HepG2 (cell line): ENCODE measurements around the gene CNP. TPM values are rescaled to one million over a fixed set of nuclear protein-coding genes. Genes with fewer than 3 reads are reported as not detected.
A peak's percentile ranks its signal among the peaks of the same experiment; 100 is the strongest.

Experiments
- AHR ChIP-seq: IDR thresholded peaks from 2 replicates; pipeline ENCODE4 v1.6.1; 2018; ENCODE audit warnings: missing genetic modification reagents, missing compliant biosample characterization
- FOSL2 ChIP-seq: sonication (generic); formaldehyde crosslinking; IDR thresholded peaks from 2 replicates; pipeline ENCODE4 v1.4.0; 2020; ENCODE audit warnings: missing genetic modification reagents
- IRF2 ChIP-seq: IDR thresholded peaks from 2 replicates; pipeline ENCODE4 v1.6.1; 2018; ENCODE audit warnings: missing genetic modification reagents, missing compliant biosample characterization
- ISX ChIP-seq: sonication (generic); formaldehyde crosslinking; conservative IDR thresholded peaks from 2 replicates; pipeline ENCODE4 v1.5.0; 2020; ENCODE audit warnings: missing genetic modification reagents
- MED8 ChIP-seq: sonication (generic); formaldehyde crosslinking; IDR thresholded peaks from 2 replicates; pipeline ENCODE4 v1.8.1; 2023; ENCODE audit warnings: mild to moderate bottlenecking, missing genetic modification reagents; ENCODE audit not compliant: insufficient replicate concordance
- SRY ChIP-seq: sonication (generic); formaldehyde crosslinking; IDR thresholded peaks from 2 replicates; pipeline ENCODE4 v1.8.0; 2022; ENCODE audit warnings: mild to moderate bottlenecking, missing genetic modification reagents
- ZNF136 ChIP-seq: sonication (generic); formaldehyde crosslinking; IDR thresholded peaks from 2 replicates; pipeline ENCODE4 v1.8.1; 2022; ENCODE audit warnings: low read depth, mild to moderate bottlenecking, moderate library complexity, missing genetic modification reagents
- ZNF331 ChIP-seq: sonication (generic); formaldehyde crosslinking; IDR thresholded peaks from 2 replicates; pipeline ENCODE4 v1.4.0; 2020; ENCODE audit warnings: missing genetic modification reagents
- ZNF674 ChIP-seq: sonication (generic); formaldehyde crosslinking; IDR thresholded peaks from 2 replicates; pipeline ENCODE4 v1.5.0; 2020; ENCODE audit warnings: low read depth, mild to moderate bottlenecking, missing genetic modification reagents
- ZZZ3 ChIP-seq: sonication (generic); formaldehyde crosslinking; IDR thresholded peaks from 2 replicates; pipeline ENCODE4 v1.4.0; 2020; ENCODE audit warnings: missing genetic modification reagents, mild to moderate bottlenecking, borderline replicate concordance
- polyA plus RNA-seq, 8 experiments: library from polyadenylated mRNA; depleted of rRNA in 3 of 8; stranded (reverse) in 7 of 8; unstranded in 1 of 8; fragments of >200 nt; fragmentation: Illumina TruSeq in 4 of 8; extraction: Trizol in 4 of 8; gene quantifications; 2 replicates each; pipeline versions ENCODE4 v1.2.1 to v1.2.3, GENCODE V29; 2011 to 2016; ENCODE audit warnings: low read depth in 4 of 8, missing spikeins in 1 of 8, mixed read lengths in 1 of 8; ENCODE audit not compliant: insufficient read depth in 1 of 8
- total RNA-seq, 5 experiments: library from RNA; depleted of rRNA; stranded (reverse); fragments of >200 nt; fragmentation: Illumina TruSeq; extraction: Trizol; gene quantifications; 2 replicates each; pipeline ENCODE4 v1.2.3, GENCODE V29; 2016; ENCODE audit warnings: low read depth in 1 of 5
- TF ChIP-seq, protein P1 (sequence below): sonication (generic); formaldehyde crosslinking; IDR thresholded peaks from 2 replicates; pipeline ENCODE4 v1.5.0; 2020; ENCODE audit warnings: mild to moderate bottlenecking, missing genetic modification reagents
- TF ChIP-seq, protein P2 (sequence below): IDR thresholded peaks from 2 replicates; pipeline ENCODE4 v1.6.1; 2016; ENCODE audit warnings: low read depth, missing genetic modification reagents, missing compliant biosample characterization
- TF ChIP-seq, protein P3 (sequence below): sonication (generic); formaldehyde crosslinking; IDR thresholded peaks from 2 replicates; pipeline ENCODE4 v1.8.1; 2023; ENCODE audit warnings: mild to moderate bottlenecking, moderate library complexity, missing genetic modification reagents
- TF ChIP-seq, protein P4 (sequence below): sonication (generic); formaldehyde crosslinking; IDR thresholded peaks from 2 replicates; pipeline ENCODE4 v1.4.0; 2020; ENCODE audit warnings: missing genetic modification reagents

The CNP gene
- total and polyA plus RNA-seq, 2 of the 13 experiments (the other 11 are each of a cell fraction or from before 2014, with no cell fraction given), result 97.2 to 161 TPM

DNA sequence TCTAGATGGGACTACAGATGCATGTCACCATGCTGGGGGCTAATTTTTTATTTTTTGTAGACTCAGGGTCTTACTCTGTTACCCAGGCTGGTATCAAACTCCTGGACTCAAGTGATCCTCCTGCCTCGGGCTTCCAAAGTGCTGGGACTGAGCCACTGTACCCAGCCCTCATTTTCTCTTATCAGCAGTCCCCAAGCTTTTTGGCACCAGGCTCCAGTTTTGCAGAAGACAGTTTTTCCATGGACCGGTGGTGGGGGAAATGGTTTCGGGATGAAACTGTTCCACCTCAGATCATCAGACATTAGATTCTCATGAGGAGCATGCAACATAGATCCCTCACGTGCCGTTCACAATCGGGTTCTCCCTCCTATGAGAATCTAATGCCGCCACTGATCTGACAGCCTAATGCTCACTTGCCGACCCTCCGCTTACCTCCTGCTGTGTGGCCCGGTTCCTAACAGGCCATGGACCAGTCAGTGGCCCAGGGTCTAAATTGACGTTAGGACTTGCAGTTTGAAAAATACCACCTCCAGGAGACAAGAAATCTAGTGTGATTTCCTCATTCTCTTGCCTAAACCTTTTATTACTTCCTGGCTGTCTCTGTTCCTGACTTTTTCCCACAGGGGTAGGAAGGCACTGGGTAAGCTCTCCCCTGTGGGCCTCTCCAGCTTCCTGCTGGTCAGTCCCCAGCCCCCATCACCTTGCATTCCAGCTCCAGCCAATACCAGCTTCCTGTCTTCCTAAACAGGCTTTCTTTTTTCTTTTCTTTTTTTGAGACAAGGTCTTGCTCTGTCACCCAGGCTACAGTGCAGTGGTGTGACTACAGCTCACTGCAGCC lies 9.3 kb upstream of the CNP start (continued):
- TF ChIP-seq, protein P1, sequence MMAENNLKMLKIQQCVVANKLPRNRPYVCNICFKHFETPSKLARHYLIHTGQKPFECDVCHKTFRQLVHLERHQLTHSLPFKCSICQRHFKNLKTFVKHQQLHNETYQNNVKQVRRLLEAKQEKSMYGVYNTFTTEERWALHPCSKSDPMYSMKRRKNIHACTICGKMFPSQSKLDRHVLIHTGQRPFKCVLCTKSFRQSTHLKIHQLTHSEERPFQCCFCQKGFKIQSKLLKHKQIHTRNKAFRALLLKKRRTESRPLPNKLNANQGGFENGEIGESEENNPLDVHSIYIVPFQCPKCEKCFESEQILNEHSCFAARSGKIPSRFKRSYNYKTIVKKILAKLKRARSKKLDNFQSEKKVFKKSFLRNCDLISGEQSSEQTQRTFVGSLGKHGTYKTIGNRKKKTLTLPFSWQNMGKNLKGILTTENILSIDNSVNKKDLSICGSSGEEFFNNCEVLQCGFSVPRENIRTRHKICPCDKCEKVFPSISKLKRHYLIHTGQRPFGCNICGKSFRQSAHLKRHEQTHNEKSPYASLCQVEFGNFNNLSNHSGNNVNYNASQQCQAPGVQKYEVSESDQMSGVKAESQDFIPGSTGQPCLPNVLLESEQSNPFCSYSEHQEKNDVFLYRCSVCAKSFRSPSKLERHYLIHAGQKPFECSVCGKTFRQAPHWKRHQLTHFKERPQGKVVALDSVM (CRISPR knock-in tag), result peak; percentile 24; the same call in 1 of the 2 replicates
- TF ChIP-seq, protein P2, sequence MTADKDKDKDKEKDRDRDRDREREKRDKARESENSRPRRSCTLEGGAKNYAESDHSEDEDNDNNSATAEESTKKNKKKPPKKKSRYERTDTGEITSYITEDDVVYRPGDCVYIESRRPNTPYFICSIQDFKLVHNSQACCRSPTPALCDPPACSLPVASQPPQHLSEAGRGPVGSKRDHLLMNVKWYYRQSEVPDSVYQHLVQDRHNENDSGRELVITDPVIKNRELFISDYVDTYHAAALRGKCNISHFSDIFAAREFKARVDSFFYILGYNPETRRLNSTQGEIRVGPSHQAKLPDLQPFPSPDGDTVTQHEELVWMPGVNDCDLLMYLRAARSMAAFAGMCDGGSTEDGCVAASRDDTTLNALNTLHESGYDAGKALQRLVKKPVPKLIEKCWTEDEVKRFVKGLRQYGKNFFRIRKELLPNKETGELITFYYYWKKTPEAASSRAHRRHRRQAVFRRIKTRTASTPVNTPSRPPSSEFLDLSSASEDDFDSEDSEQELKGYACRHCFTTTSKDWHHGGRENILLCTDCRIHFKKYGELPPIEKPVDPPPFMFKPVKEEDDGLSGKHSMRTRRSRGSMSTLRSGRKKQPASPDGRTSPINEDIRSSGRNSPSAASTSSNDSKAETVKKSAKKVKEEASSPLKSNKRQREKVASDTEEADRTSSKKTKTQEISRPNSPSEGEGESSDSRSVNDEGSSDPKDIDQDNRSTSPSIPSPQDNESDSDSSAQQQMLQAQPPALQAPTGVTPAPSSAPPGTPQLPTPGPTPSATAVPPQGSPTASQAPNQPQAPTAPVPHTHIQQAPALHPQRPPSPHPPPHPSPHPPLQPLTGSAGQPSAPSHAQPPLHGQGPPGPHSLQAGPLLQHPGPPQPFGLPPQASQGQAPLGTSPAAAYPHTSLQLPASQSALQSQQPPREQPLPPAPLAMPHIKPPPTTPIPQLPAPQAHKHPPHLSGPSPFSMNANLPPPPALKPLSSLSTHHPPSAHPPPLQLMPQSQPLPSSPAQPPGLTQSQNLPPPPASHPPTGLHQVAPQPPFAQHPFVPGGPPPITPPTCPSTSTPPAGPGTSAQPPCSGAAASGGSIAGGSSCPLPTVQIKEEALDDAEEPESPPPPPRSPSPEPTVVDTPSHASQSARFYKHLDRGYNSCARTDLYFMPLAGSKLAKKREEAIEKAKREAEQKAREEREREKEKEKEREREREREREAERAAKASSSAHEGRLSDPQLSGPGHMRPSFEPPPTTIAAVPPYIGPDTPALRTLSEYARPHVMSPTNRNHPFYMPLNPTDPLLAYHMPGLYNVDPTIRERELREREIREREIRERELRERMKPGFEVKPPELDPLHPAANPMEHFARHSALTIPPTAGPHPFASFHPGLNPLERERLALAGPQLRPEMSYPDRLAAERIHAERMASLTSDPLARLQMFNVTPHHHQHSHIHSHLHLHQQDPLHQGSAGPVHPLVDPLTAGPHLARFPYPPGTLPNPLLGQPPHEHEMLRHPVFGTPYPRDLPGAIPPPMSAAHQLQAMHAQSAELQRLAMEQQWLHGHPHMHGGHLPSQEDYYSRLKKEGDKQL (CRISPR knock-in tag), result no peak
- TF ChIP-seq ZNF331 (peak; percentile 39; the same call in 1 of the 2 replicates), ISX (CRISPR knock-in tag) (0 out of 2 replicates have a peak, but pooled peaks have one; percentile 60), FOSL2 (CRISPR knock-in tag) (peak; percentile 13; the same call in 1 of the 2 replicates), MED8 (CRISPR knock-in tag) (peak; percentile 66), ZZZ3 (peak; percentile 20; the same call in 1 of the 2 replicates), IRF2 (peak; percentile 51; the same call in 1 of the 2 replicates), ZNF674 (CRISPR knock-in tag) (no peak), SRY (CRISPR knock-in tag) (no peak), AHR (CRISPR knock-in tag) (no peak), ZNF136 (CRISPR knock-in tag) (no peak)
- TF ChIP-seq, protein P3, sequence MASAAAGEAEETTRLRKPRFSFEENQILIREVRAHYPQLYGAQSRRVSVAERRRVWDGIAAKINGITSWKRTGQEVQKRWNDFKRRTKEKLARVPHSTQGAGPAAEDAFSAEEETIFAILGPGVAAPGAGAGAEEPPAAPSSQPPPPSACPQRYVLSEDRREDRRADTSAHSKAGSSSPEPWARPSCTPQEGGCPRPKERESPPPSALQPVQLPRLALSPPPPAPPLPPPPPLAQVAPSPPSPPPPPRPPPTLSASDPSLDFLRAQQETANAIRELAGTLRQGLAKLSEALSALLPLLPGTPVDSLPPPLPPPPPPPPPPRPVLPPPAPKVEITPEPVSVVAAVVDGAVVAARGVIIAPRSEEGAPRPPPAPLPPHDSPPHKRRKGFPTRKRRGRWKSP (CRISPR knock-in tag), result no peak
- TF ChIP-seq, protein P4, sequence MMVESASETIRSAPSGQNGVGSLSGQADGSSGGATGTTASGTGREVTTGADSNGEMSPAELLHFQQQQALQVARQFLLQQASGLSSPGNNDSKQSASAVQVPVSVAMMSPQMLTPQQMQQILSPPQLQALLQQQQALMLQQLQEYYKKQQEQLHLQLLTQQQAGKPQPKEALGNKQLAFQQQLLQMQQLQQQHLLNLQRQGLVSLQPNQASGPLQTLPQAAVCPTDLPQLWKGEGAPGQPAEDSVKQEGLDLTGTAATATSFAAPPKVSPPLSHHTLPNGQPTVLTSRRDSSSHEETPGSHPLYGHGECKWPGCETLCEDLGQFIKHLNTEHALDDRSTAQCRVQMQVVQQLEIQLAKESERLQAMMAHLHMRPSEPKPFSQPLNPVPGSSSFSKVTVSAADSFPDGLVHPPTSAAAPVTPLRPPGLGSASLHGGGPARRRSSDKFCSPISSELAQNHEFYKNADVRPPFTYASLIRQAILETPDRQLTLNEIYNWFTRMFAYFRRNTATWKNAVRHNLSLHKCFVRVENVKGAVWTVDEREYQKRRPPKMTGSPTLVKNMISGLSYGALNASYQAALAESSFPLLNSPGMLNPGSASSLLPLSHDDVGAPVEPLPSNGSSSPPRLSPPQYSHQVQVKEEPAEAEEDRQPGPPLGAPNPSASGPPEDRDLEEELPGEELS (CRISPR knock-in tag), result peak; percentile 55
